Fibroblast of skin of right quadriceps (primary cell): Measurements from ENCODE around the gene MAMSTR.
"Not testable (repeated sequence)": the region's sequence is repeated elsewhere in the genome, so short reads cannot be mapped to it uniquely, and the experiment has no call there.

Source experiments
- DNase-seq: peaks from one replicate; pipeline ENCODE4 v3.0.0-alpha.2; 2013

MAMSTR gene

DNA sequence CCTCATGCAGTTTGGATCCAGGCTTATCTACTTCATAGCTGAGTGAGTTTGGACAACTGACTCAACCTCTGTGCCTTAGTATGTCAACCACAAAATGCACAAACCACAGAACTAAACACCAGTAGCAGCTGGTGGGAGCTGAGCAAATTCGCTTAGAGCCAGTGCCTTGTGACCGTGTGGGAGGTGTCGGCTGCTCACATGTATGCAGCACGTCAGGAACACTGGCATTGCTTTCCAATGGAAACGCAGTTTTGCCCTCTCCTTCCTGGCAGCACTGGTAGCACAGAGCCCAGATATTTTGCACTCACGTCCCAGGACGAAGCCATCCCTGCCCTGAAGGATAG is 38.4 kb downstream of the MAMSTR start:
- DNase-seq = peak; percentile 14

GRCh38 chr19:48680436-48681126 is 38.9 kb downstream of the MAMSTR start:
- no peak for DNase-seq

DNA sequence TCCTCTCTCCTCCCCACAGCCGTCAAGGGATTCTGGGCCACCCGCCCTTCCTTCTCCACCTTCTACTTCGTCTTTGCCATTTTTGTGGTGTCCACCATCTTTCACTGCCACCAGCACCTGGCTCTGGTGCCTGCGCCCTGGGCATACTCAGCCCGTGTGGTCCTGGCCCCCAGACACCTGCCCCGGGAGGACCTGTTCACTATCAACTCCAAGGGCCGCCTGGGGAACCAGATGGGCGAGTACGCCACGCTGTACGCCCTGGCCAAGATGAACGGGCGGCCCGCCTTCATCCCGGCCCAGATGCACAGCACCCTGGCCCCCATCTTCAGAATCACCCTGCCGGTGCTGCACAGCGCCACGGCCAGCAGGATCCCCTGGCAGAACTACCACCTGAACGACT is 39.5 kb downstream of the MAMSTR start:
- not testable (repeated sequence) for DNase-seq

- DNase-seq = no peak
These were observed 41.3 kb downstream of the MAMSTR start for GRCh38 chr19:48678201-48678600.

DNA sequence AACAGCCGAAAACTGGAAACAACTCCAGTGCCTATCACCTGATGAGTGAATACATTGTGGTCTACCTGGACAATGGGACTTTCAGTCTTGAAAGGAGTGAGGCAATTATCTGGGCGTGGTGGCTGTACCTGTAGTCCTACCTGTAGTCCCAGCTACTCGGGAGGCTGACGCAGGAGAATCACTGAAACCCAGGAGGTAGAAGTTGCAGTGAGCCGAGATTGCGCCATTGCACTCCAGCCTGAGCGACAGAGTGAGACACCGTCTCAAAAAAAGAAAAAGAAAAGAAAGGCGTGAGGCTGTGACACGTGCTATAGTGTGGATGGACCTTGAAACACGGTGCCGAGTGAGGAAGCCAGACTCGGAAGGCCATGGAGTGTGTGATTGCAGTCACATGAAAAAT is 42.6 kb downstream of the MAMSTR start:
- DNase-seq = no peak

GRCh38 chr19:48676487-48676886 is 43.0 kb downstream of the MAMSTR start:
- no peak for DNase-seq

DNA sequence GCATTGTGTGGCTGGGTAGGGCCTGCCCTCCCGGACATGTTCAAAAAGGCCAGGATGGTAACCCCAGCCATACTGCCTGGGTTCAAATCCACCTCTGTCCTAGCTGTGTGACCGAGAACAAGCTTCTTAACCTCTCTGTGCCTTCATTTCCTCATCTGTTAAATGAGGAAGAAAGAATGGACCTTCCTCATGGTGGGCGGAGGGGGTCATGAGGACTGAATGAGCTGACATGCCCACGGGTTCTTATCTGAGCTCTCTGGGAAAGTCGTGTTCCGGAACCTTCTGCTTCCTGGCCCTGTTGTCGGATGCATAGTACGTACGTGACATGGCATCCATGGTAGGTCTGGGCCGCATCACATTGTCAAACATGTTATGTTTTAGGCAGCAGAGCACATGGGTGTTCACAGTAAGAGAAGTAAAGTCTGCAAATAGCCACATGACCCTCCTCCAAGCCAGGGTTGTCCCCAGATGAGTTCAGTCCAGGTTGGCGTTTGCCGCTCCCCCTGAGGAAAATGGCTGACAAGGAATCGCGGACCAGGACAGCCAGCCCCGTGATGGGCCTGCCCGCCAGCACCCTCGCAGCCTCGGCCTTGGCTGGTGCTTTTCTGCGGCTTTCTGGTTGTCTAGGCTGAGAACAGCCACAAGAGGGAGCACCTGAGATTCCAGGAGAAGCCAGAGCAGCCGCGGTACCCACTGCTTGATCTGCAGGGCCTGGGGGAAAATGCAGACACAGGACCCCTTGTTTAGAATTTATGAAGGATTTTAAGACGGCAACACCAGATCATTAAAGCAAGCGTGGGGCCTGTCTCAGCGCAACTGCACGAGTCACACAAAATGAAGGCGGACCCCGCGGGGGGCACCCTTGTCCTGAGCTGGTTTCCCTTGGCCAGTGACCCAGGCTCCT is 44.4 kb downstream of the MAMSTR start:
- DNase-seq = peak; percentile 78

DNA sequence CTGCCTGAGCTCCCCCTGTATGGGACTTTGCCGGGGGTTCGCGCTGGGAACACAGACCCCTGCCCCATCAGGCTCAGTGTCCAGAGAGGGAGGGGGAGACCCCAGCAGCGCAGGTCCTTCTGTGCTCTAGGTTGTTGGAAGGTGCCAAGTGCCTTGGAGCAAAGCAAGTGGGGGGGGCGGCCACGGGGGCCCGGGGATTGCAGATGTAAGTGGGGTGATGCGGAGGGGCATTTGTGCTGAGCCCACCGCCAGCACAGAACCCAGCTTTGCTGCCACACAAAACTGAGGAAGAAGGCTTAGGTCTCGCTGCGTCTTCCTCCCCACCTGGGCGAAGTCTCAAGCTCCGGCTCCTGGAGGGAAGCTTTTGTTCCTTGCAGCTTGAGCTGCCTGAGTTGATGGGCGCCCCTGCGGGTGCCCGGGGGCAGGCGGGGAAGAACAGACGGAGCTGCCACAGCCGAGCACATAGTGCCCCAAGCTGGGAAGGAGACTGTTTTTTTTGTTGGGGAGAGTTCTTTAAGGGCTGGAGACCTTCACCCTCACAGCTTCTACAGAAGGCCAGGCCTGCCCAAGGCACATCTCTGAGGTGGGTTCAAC is 45.2 kb downstream of the MAMSTR start:
- no peak for DNase-seq

- DNase-seq = no peak
These were observed 46.0 kb downstream of the MAMSTR start for GRCh38 chr19:48673436-48674100.

DNA sequence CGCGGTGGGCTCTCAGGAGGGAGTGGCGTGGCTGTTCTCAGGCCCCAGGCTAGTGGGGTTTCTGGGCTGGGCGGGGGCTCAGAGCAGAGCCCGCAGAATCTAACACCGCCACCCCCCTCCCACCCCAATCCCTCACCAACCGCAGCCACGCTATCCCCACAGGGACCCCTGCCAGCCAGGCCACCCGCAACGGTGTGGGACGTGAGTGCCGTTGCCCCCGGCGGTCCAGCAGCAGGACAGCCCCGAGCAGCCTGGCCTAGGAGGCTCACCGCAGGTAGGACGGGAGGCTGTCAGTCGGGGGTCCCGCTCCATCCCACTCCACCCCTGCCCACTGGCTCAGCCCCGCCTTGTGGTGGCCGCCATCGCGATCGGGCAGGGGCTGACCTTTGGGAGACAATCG is 46.5 kb downstream of the MAMSTR start, which contains the start of gene NTN5:
Gene NTN5, minus strand, starts transcription at position 24 of the 400 bp plus-strand sequence. CDS start 2,031 bp downstream, outside the sequence.
- no peak for DNase-seq

GRCh38 chr19:48671446-48671995 is 48.0 kb downstream of the MAMSTR start:
- DNase-seq = no peak

- DNase-seq = no peak
These were observed 48.7 kb downstream of the MAMSTR start for GRCh38 chr19:48670699-48671445.

DNA sequence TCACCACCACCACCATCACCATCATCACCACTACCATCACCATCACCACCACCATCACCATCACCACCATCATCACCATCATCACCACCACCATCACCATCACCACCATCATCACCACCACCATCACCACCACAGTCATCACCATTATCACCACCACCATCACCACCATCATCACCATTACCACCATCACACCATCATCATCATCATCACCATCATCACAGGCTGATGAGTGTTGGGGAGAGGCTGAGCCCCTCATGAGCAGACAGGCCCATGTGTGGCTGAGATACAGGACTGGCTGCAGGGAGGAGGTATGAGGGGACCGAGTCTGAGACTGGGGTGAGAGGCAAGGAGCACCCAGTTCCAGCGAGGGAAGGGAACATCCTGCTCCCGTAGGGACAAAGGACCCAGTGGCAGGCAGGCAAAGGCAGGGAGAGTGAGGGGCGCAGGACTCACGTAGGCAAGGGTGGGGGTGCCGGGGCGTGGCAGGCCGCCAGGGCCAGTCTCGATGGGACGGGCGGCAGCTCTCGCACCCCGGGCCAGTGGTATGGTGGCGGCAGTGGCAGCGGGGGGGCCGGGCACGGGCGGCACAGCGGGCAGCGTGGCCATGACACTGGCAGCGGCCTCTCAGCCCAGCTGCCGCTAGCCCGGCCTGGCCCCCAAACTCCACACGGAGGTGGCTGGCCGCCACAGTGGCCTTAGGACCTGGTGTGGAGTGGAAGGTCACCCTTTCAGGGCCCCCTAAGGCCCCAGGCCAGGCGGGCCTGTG is 49.4 kb downstream of the MAMSTR start:
- DNase-seq = no peak

DNA sequence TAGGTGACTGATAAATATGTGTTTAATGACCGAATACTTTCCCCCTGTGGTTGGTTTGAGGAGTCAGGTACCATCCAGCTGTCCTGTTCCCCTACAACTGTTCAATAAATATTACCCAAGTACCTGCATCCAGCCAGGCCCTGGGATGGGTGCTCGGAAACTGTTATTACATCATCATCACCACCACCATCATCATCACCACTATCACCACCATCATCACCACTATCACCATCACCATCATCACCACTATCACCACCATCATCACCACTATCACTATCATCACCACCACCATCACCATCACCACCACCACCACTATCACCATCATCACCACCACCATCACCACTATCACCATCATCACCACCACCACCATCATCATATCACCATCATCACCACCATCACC is 50.8 kb downstream of the MAMSTR start:
- no peak for DNase-seq

DNA sequence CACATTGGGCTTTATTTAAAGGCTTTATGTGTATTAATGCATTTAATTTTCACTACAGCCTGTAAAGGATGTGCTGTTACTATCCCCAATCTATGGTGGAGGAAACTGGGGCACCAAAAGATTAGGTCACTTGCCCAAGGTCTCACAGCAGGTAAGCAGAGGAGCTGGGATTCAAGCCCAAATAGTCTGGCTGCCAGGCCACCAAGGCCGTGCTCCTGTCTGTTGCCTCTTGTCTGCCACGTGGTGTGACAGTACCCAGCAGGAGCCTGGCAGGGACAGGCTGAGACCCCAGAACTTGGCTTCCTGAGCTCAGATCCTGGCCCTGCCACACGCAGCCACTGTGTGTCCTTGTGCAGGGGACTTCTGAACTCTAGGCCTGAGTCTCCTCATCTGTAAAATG is 51.2 kb downstream of the MAMSTR start:
- no peak for DNase-seq

GRCh38 chr19:48665786-48666185 is 53.7 kb downstream of the MAMSTR start:
- no peak for DNase-seq

DNA sequence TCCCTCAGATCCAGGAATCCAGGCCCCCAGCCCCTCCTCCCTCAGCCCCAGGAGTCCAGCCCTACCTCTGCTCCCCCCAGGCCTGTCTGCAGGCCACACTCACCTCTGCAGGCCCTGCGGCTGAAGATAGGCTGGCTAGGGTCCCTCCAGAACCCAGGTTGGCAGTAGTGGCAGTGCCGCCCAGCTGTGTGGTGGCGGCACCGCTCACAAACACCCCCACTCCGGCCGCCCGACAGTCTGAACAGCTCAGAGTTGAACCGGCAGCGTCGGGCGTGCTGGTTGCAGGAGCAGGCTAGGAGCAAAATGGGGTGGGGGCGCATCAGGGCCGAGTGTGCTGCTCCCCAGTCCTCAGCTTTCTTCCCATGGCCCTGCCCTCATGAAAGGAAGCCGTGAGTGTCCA is 55.0 kb downstream of the MAMSTR start:
- DNase-seq = no peak

- DNase-seq = no peak
These were observed 55.9 kb downstream of the MAMSTR start for GRCh38 chr19:48663667-48664066.
